Stimulated activated CD8-positive, alpha-beta memory T cell treated with anti-CD3 and anti-CD28 coated beads, Interleukin-15, amount 100 ng/mL, for 1 hour (primary cell): Measurements from ENCODE around the gene LHX3.

Experiments used
- DNase-seq: peaks from one replicate; pipeline ENCODE4 v3.0.0-alpha.2; 2020; ENCODE audit warnings: low read depth

Gene LHX3

GRCh38 chr9:136207616-136208015 lies 2.7 kb upstream of the LHX3 start:
- no peak for DNase-seq

- no peak for DNase-seq
Measured at GRCh38 chr9:136206602-136207275, 1.8 kb upstream of the LHX3 start.

GRCh38 chr9:136205707-136205992 lies 722 bp upstream of the LHX3 start:
- no peak for DNase-seq

GRCh38 chr9:136204145-136204805 lies 653 bp downstream of the LHX3 start:
- DNase-seq: no peak

GRCh38 chr9:136203408-136204144 lies 1.4 kb downstream of the LHX3 start:
- no peak for DNase-seq

GRCh38 chr9:136202454-136203407 lies 2.2 kb downstream of the LHX3 start:
- DNase-seq: no peak

- no peak for DNase-seq
Measured at GRCh38 chr9:136201609-136202453, 3.1 kb downstream of the LHX3 start.

- no peak for DNase-seq
Measured at GRCh38 chr9:136201174-136201573, 3.8 kb downstream of the LHX3 start.

GRCh38 chr9:136200424-136200823 lies 4.5 kb downstream of the LHX3 start:
- no peak for DNase-seq

- DNase-seq: no peak
Measured at GRCh38 chr9:136199391-136200288, 5.3 kb downstream of the LHX3 start.

- DNase-seq: no peak
Measured at GRCh38 chr9:136198605-136199083, 6.3 kb downstream of the LHX3 start.

GRCh38 chr9:136197930-136198604 lies 6.9 kb downstream of the LHX3 start:
- no peak for DNase-seq

GRCh38 chr9:136197084-136197875 lies 7.6 kb downstream of the LHX3 start:
- no peak for DNase-seq

- no peak for DNase-seq
Measured at GRCh38 chr9:136196404-136197083, 8.4 kb downstream of the LHX3 start.

- no peak for DNase-seq
Measured at GRCh38 chr9:136194540-136194939, 10.4 kb downstream of the LHX3 start.

- DNase-seq: no peak
Measured at GRCh38 chr9:136193891-136194279, 11.0 kb downstream of the LHX3 start.

- DNase-seq: no peak
Measured at GRCh38 chr9:136193127-136193890, 11.6 kb downstream of the LHX3 start.
